HTERT RPE-1 (cell line): ENCODE results near the gene ATF4.

Source experiments
- in situ Hi-C: fragments of 300-500 bp; cut with MboI; formaldehyde crosslinking; loops from 4 replicates; pipeline ENCODE4 v1.14.3; 2020; ENCODE audit warnings: low sequenced_read_pairs

The ATF4 gene

GRCh38 chr22:39556970-39557841 lies 36.8 kb downstream of the ATF4 start:
- in situ Hi-C loops: no loop called here

GRCh38 chr22:39558254-39558727 lies 37.9 kb downstream of the ATF4 start:
- in situ Hi-C loops: no loop called here

- in situ Hi-C loops: no loop called here
Observed at GRCh38 chr22:39558950-39559349, 38.6 kb downstream of the ATF4 start.

GRCh38 chr22:39559456-39560105 lies 39.2 kb downstream of the ATF4 start:
- in situ Hi-C loops: no loop called here

GRCh38 chr22:39560127-39560526 lies 39.8 kb downstream of the ATF4 start:
- in situ Hi-C loops: no loop called here

GRCh38 chr22:39562839-39563489 lies 42.6 kb downstream of the ATF4 start:
- in situ Hi-C loops: no loop called here

GRCh38 chr22:39563571-39564428 lies 43.4 kb downstream of the ATF4 start:
- in situ Hi-C loops: no loop called here

GRCh38 chr22:39565414-39565944 lies 45.1 kb downstream of the ATF4 start:
- in situ Hi-C loops: no loop called here

- in situ Hi-C loops: no loop called here
Observed at GRCh38 chr22:39567135-39567946, 47.0 kb downstream of the ATF4 start.

GRCh38 chr22:39568278-39568981 lies 48.1 kb downstream of the ATF4 start:
- in situ Hi-C loops: no loop called here

GRCh38 chr22:39569066-39569465 lies 48.7 kb downstream of the ATF4 start:
- in situ Hi-C loops: no loop called here

- in situ Hi-C loops: no loop called here
Observed at GRCh38 chr22:39570226-39570625, 49.9 kb downstream of the ATF4 start.

- in situ Hi-C loops: no loop called here
Observed at GRCh38 chr22:39570665-39571064, 50.3 kb downstream of the ATF4 start, which contains the start of gene CACNA1I. Gene CACNA1I, plus strand, starts transcription at chr22:39570753. Its CDS starts 0 bp downstream, at chr22:39570753.

GRCh38 chr22:39571538-39571937 lies 51.2 kb downstream of the ATF4 start:
- in situ Hi-C loops: no loop called here
